Fibroblast of skin of right quadriceps (primary cell): ENCODE results near the gene SNIP1.
"Not testable (repeated sequence)": the region's sequence is repeated elsewhere in the genome, so short reads cannot be mapped to it uniquely, and the experiment has no call there.

Experiments used
- DNase-seq: peaks from one replicate; pipeline ENCODE4 v3.0.0-alpha.2; 2013

Gene SNIP1, protein sequence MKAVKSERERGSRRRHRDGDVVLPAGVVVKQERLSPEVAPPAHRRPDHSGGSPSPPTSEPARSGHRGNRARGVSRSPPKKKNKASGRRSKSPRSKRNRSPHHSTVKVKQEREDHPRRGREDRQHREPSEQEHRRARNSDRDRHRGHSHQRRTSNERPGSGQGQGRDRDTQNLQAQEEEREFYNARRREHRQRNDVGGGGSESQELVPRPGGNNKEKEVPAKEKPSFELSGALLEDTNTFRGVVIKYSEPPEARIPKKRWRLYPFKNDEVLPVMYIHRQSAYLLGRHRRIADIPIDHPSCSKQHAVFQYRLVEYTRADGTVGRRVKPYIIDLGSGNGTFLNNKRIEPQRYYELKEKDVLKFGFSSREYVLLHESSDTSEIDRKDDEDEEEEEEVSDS

GRCh38 chr1:37553927-37554808 is at the start of gene SNIP1:
Gene SNIP1, minus strand, starts transcription at chr1:37554293. Its CDS starts 64 bp downstream, at chr1:37554229.
- peak; percentile 91 for DNase-seq

DNA sequence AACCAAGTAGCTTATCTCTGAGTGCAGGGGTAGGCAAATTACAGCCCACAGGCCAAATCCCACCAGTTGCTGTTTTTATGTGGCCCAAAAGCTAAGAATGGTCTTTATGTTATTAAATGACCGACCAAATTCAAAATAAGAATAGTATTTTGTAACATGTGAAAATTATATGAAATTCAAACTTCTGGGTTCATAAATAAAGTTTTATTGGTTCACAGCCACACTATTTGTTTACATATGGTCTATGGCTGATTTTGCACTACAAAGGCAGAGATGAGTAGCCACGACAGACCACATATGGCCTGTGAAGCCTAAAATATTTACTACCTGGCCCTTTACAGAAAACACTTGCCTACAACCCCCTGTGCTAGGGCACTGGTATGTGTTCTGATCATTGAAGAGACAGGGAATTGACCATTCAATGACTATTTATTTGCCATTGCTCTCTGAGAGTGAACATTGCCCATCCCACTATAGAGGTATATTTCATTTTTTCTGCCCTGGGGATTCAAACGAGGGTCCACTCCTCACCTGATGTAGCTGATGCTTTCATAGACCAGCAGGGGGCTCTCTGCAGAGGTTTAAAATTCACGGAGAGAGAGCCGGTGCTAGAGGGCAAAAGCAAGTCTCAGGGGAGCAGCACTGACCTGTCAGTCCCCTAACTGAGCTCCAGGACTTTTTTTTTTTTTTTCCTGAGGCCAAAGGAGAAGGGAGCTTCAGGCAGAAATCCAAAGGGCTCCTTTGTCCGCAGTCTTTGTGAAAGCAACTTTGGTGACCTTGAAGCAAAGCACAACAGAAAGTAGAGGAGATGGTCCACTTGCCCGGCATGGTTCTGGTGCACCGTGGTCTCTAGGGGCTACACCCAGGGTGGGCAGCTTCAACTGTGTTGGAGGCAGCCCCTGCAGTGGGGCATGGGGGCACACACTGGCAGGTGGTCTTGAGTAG is 48.9 kb upstream of the SNIP1 start:
- peak; percentile 17 for DNase-seq

GRCh38 chr1:37601441-37601840 is 47.3 kb upstream of the SNIP1 start:
- no peak for DNase-seq

DNA sequence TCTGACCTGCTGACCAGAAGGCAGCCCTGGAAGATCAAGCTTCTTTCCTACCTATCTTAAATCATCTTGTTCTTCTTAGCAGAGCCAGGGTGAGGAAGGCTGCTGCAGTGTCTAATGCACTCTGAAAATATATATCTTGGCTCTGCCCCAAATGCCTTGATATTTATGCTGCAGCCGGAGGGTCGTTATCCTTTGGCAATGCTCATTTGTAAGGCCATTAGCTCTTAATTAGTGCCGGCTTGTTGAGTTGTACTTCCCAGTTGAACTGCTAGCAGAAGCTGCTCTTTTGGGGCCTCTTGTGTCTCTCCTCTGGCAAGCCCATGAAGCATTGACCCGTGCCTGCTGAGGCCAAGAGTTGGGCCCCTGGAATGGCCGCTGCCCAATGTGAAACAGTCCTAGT is 45.8 kb upstream of the SNIP1 start:
- DNase-seq, result no peak

GRCh38 chr1:37596182-37596667 is 42.1 kb upstream of the SNIP1 start:
- no peak for DNase-seq

GRCh38 chr1:37595440-37596181 is 41.5 kb upstream of the SNIP1 start, which contains the start of gene GNL2:
Gene GNL2, minus strand, starts transcription at chr1:37595937. Its CDS starts 115 bp downstream, at chr1:37595822.
- DNase-seq, result peak; percentile 93

GRCh38 chr1:37593726-37594125 is 39.6 kb upstream of the SNIP1 start:
- DNase-seq, result no peak

GRCh38 chr1:37588939-37589338 is 34.8 kb upstream of the SNIP1 start:
- DNase-seq, result no peak

DNA sequence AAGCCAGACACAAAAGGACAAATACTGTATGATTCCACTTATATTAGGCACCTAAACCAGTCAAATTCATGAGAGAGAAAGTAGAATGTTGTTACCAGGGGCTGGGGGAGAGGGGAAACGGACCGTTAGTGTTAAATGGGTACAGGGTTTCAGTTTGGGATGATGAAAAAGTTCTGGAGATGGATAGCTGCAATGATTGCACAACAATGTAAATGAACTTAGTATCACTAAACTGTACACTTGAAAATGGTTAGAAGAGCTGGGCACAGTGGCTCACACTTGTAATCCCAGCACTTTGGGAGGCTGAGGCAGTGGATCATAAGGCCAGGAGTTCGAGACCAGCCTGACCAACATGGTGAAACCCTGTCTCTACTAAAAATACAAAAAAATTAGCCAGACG is 30.5 kb upstream of the SNIP1 start:
- DNase-seq, result not testable (repeated sequence)

DNA sequence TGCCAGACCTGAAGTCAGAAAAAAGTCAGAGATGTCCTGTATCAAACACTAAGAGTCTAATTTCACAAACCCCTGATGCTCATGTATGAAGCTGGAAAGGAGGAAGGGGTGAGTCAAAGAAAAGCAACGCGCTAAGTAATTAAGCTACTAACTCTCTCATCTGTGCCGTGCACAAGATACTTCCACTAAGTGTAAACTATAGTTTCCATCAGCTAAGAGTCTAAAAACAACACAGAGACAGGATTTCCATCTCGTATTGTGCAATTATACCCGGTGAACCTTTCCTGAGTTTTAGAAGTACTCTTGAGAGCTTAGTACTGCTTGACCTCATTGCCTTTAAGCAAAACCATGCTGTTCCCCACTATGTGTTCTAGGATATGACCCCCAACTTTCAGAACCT is 21.6 kb upstream of the SNIP1 start:
- peak; percentile 53 for DNase-seq

- DNase-seq, result peak; percentile 89
These were observed 20.9 kb upstream of the SNIP1 start for GRCh38 chr1:37574834-37575480.

- DNase-seq, result no peak
These were observed 16.6 kb upstream of the SNIP1 start for GRCh38 chr1:37570528-37571334.

GRCh38 chr1:37567023-37567422 is 12.9 kb upstream of the SNIP1 start:
- DNase-seq, result no peak

GRCh38 chr1:37564892-37565291 is 10.8 kb upstream of the SNIP1 start:
- DNase-seq, result no peak

DNA sequence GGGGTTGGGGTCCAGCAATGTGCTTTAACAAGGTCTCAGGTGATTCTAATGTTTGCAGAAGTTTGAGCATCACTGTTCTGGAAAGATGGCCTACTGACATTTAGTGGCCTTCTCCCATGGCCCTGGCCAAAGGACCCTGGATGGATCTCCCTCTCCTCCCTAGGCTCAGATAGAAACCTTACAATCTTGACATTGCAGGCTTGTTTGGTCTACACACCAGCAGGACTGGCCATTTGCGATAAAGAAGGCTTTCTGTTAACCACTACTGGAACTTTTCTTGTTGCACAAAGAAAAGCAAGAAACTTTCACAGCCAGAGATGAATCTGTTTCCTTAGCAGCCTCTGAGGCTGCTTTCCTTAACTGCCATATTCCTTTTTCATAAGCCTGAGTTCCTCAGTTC is 8.9 kb upstream of the SNIP1 start:
- no peak for DNase-seq

DNA sequence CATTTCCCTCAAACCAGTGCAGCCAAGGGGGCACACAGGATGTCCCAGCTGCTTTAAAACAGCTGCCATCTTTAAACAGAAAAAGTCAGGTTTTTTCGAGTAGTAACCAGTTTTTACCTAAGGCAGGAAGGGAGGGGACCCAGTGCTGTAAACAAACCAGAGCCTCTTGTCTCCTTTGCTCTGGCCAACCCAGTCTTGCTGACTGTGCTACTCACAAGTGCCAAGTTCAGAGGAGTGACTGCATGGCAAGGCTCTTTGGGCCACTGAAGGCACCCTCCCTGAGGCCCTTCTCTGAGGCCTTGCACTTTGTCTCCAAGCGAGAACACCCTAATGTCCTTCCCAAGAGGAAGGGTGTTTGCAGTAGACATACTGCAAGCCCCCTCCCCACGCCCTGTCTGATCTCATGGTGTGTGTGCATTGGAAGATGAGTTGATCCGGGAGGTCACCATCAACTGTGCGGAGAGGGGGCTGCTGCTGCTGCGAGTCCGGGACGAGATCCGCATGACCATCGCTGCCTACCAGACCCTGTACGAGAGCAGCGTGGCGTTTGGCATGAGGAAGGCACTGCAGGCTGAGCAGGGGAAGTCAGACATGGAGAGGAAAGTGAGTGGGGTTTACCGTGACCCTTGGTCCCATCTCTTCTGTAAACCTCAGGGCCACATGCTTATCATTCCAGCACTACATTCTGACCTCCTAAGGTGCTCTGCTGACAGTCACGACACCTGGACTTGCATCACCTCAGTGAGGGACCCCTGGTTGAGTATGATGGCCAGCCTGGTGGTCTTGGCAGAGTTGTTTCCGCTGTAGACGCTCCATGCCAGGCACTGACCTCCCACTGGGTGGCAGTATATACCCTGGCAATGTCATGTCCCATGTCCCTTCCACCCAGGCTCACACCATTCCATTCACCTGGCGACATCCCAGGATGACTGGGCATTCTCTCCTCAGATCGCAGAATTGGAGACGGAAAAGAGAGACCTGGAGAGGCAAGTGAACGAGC is 7.3 kb upstream of the SNIP1 start:
- DNase-seq, result peak; percentile 36

DNA sequence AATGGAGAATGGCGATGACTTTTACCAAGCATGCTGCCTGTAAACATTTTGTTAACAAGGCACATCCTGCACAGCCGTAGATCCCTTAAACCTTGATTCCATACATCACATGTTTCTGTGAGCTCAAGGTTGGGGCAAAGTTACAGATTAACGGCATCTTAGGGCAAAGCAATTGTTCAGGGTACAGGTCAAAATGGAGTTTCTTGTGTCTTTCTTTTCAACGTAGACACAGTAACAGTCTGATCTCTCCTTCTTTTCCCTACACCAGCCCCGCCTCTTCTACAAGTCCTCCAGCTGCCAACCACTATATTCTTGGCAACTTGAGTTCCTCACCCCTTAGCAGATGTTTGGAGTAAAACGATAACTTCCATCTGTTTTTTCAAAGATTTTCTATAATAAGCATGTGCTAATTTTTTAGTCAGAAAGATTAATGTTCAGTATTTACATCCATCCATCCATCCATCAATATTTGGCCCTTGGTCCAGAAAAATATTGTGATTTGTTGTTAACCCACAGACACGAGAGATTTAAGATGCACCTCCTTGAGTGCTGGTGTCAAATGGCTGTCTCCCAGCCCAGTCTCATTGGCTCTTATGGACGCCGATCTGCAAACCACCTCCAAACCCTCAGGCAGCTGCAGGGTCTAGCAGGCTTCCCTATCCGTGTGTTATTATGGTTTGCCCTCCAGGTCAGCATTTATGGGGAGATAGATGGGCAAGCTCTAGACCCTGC is 6.5 kb upstream of the SNIP1 start:
- DNase-seq, result no peak

DNA sequence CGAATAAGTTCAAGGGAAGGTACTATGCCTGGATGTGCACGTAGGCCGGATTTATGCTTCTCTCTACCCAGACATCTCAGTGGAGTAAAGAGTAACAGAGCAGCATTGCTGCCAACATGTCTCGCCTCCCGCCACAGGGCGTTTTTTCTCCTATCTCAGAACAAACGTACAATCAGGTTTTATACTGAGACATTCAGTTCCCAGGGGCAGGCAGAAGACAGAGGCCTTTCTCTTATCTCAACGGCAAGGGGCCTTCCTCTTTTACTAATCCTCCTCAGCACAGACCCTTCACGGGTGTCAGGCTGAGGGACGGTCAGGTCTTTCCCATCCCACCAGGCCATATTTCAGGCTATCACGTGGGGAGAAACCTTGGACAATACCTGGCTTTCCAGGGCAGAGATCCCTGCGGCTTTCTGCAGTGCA is 5.9 kb upstream of the SNIP1 start:
- not testable (repeated sequence) for DNase-seq
